GM21786 (cell line): ENCODE measurements around the gene IL11RA.
"Not testable (repeated sequence)": the region's sequence is repeated elsewhere in the genome, so short reads cannot be mapped to it uniquely, and the experiment has no call there.

Experiments
- ATAC-seq: cut with Tn5 transposase; IDR thresholded peaks from one replicate; pipeline ENCODE4 v1.9.1; 2021; ENCODE audit not compliant: unreplicated experiment

IL11RA gene

DNA sequence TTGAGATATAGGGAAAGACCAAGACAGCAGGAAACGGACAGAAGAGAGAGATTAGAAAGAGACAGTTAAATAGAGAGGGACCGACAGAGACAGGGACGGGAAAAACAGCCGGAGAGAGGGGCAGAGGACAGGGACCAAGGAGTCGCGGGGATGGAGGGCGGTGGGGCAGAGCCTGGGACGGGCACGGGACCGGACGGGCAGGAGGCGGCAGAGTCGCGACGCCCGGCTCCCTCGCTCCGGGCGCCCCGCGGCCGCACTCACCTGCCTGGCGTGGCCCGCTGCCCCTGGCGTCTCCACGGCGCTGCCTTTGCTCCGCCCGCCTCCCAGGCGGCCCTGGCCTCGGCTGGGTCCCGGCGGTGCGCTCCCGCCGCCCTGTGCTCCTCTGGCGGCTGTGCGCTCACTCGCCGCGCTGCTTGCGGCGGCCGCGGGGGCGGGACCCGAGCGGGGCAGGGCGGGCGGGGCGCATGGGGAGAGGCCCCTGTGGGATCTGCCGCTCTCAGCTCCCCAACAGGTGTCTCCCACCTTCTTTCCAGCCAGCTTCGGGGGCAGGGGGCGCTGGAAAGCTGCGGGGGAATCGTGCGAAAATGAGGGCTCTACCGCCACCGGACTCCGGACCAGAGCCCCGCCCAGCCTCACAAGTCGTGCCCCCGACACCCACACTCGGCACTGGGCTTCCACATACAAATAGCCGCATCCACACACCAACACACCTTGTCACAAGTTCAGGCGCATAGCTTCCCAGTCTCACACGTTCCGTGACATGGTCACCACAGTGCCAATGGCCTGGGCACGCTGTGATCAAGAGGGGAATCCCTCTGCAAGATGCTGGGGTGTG is 23.1 kb upstream of the IL11RA start, which contains the start of gene ARID3C:
TSS of gene ARID3C (minus strand) at position 411 of the 835 bp plus-strand sequence. CDS start 1,052 bp downstream, outside the sequence.
- ATAC-seq: no peak

- ATAC-seq: no peak
Measured at GRCh38 chr9:34629491-34629808, 22.5 kb upstream of the IL11RA start.

DNA sequence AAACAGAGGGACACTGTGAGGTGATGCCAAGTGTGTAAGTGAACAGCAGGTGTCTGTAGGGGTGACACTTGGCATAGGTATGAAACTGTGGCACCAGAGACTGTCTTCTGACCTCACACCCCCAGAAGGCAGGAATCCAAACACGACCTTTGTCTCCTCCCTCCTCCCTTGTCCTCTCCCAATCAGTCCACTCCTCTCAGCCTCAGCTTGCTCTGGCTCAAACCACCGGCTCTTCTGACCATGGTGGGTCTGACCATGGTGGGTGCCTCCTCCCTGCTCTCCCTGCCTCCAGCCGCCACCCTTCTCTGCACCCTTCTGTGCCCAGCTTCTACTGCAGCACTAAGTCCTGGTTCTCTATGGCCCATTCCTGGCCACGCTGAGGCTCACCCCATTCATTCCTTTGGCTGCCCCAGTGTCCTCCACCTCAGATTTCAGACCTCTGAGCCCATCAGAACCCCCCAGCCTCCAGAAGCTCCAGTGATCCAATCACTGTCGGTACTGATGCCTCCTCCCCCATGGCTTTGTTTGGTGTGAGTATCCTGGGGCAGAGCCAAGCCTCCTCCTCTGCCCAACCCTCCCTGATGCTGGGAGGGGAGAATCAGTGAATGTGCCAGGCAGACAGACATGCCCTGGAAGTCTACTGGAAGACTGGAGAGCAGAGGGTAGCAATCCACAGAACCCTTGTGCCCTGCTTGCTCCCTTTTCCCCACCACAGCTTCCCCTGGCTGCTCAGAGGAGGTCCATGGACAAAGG is 21.4 kb upstream of the IL11RA start:
- no peak for ATAC-seq

DNA sequence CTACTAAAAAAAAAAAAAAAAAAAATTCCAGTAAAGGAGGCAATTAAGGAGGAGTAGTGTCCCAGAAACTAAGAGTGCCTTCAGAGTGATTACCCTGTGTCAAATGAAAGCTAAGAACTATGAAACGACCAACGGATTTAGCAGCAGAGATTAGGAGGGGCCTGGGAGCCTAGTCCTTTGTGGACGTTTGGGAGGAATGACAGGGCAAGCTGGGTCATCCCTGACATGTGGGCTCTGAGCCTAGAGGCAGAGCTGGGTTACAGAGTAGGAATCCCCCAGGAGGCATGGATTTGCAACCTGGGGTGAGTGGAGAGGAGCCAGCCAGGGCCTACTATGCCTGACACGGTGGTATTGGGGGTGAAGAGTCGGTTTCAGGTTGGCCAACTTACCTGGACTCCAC is 18.8 kb upstream of the IL11RA start:
- ATAC-seq: no peak

DNA sequence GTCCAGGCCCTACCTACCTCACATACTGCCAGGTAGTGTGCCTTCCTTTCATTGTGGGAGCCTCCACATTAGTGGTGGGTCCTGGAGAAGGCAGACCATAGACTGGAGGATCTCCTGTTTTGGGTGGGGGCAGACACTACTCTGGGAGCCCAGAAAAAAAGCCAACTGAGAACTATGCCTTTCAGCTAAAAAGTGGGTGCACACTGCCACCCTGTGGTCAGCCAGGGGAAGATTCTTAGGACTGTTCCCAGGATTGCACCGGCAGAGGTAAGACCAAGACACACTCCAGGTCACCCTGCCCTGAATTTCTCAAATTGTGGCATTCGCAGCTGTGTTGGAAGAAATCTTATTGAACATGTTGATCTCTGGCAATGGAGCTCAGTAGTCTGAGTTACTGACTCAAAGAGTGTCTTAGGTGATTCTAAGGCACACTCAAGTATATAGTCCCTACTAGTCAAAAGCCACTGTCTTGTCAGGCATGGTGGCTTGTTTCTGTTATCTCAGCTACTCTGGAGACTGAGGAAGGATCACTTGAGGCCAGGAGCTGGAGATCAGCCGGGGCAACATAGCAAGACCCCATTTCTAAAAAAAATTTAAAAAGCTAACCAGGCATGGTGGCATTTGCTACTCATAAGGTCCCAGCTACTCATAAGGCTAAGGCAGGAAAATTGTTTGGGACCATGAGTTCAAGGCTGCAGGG is 18.0 kb upstream of the IL11RA start:
- ATAC-seq: peak; percentile 22

DNA sequence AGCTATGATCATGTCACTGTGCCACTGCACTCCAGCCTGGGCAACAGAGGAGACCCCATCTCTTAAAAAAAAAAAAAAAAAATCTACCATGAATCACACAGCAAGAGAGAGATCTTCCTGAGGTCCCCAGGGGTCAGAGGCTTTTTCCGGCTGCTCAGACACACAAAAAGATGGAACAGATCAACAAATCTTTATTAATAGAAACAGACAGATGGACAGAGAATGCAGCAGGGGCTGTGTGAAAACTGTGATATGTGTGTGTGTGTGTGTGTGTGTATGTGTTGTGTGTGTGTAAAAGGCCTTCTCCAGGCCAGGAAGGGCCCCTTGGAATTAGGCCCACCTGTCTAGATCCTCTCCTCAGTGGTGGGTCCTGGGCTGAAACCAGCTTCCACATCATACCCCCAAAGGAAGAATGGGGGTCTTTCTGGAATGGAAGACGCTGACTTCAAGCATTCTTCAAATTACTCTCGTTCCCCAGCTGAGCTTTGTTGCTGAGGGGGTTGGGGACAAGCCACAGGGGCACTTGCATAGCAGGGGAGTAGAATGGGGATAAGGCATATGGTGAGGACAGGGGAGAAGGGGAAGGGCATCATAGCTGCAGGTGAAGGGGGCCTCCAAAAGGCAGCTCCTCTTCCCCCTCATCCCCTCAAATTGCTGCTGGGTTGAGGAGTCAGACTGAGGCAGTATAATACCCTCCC is 17.3 kb upstream of the IL11RA start:
- ATAC-seq: no peak

- no peak for ATAC-seq
Measured at GRCh38 chr9:34635556-34635955, 16.4 kb upstream of the IL11RA start.

DNA sequence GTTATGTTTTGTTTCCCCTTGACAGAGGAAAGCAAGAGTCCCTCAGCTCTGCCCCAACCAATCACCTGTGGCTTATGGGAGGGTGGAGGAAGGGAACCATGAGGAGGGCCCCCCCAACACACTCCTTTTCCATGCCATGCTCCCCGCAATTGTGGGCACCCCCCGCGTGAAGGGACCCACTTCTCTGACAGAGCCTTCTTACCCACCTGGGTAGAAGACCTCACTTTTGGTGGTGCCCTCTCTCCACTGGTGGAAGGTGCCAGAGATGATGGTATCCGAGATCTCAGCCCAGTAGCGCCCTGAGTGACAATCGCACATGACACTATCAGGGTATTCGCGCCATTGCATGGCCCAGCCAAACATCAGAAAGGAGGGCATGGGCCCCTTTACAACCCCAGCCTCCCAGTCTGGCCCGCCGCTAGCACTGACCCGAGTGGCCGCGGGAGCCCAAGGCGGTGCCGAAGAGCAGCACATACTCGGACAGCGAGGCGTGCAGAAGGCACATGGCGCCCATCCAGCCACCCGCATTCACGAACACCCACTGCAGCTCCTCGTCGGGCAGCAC is 15.1 kb upstream of the IL11RA start:
- no peak for ATAC-seq

DNA sequence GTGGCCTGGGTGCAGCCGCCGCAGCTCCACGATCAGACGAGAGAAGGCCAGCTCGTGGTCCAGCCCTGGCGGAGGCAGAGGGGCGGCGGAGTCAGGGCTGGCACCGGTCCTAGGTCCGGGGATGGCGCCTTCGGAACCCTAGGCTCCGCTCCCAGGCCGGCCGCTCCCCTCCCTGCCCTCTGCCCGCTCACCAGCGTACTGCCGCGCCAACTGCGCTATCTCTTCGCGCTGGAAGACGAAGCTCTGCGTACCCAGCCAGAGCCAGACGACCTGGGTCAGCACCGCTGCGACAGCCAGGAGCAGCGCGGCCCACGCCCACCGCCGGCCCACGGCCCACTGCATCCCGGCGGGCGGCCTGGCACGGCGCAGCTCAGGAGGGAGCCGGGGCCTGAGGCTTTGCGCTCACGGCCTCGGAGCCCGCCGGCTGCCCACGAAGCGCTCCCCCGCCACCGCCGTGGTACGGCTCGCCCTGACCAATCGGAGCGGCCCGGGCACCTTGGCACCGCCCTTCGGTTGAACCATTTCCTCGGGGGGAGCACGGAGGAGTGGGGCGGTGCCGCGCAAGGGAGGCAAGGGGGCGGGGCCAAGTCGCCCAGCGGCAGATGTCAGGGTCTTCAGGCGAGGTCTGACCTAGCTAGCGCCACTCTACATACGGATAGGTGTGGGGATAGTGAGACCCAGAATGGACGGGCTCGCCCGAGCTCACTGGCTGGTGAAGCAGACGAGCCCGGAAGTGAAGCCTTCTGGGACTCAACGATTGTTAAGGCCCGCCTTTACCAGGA is 14.4 kb upstream of the IL11RA start, which contains the start of gene SIGMAR1:
TSS of gene SIGMAR1 (minus strand) at position 432 of the 782 bp plus-strand sequence. CDS start at position 342, 90 bp downstream.
- peak; percentile 85 for ATAC-seq

- ATAC-seq: no peak
Measured at GRCh38 chr9:34638138-34638445, 13.9 kb upstream of the IL11RA start.

DNA sequence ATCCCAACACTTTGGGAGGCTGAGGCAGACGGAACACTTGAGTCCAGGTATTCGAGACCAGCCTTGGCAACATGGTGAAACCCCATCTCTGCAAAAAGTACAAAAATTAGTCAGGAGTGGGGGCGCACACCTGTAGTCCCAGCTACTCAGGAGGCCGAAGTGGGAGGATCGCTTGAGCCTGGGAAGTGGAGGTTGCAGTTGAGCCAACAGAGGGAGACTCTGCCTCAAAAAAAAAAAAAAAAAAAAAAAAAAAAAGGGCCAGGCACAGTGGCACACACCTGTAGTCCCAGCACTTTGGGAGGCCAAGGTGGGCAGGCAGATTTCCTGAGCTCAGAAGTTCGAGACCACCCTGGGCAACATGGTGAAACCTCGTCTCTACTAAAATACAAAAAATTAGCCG is 12.7 kb upstream of the IL11RA start:
- ATAC-seq: not testable (repeated sequence)

- ATAC-seq: no peak
Measured at GRCh38 chr9:34642679-34643078, 9.3 kb upstream of the IL11RA start.

DNA sequence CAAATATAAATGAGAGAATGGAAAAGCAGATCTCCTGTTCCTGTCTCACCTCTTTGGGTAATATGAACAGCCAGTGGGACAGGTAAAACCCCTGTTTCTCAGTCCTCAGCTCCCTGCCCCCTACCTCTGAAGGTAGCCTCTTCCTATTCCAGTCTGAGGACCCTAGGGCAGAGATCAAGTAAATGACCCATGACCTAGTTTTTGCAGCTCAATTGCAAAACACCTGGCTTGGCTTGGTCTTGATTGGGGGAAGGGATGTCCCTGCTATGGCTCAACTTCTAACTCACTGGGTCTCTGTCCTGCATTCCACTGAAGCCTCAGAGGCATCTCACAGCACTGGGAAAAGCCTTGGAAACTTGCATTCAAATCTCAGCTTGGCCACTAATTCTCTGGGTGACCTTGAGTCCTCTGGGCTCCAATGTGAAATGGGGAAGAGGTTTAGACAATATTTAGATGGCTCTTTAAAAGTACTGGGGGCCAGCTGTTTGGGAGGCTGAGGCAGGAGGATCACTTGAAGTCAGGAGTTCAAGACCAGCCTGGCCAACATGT is 7.1 kb upstream of the IL11RA start:
- no peak for ATAC-seq

- ATAC-seq: peak; percentile 83
Measured at GRCh38 chr9:34646211-34647083, 5.5 kb upstream of the IL11RA start, which contains the start of gene GALT. Gene GALT (plus strand): TSS chr9:34646675. CDS start chr9:34646705, 30 bp downstream.

GRCh38 chr9:34647084-34647403 is 4.9 kb upstream of the IL11RA start:
- no peak for ATAC-seq

GRCh38 chr9:34647651-34648050 is 4.3 kb upstream of the IL11RA start:
- no peak for ATAC-seq

GRCh38 chr9:34648673-34649072 is 3.3 kb upstream of the IL11RA start:
- no peak for ATAC-seq

- no peak for ATAC-seq
Measured at GRCh38 chr9:34650816-34651215, 1.2 kb upstream of the IL11RA start.

DNA sequence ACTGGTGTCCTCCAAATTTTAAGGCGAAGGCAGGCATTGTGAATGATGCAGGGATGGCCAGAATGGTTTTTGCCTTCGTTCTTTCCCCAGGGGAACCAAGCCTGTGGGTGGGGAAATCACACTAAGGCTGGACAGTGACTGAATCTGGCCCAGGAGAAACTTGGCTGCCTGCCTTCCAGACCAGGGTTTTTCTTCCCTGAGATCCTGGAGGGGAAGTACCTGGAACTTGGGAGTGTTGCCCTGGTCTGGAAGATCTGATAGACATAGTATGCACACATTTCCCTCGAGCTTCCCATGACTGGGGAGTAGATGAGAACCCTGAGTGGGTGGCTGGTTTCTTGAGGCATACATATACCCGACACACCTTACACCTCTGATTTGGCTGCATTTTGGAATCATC is 664 bp upstream of the IL11RA start:
- ATAC-seq: no peak
